Measurements from ENCODE around the gene FUT7.

Gene FUT7

GRCh38 chr9:137052998-137053943 lies 21.4 kb upstream of the FUT7 start:
- peak overlapping the region in 1 of 2 donors; percentile 54 for H3K27ac ChIP-seq
- no peak for DNase-seq (ENCODE audit: low spot score)
- peak overlapping the region; percentile 66 for H3K4me3 ChIP-seq
- TF ChIP-seq CTCF (IDR thresholded peaks at IDR 0.05), result no peak

DNA sequence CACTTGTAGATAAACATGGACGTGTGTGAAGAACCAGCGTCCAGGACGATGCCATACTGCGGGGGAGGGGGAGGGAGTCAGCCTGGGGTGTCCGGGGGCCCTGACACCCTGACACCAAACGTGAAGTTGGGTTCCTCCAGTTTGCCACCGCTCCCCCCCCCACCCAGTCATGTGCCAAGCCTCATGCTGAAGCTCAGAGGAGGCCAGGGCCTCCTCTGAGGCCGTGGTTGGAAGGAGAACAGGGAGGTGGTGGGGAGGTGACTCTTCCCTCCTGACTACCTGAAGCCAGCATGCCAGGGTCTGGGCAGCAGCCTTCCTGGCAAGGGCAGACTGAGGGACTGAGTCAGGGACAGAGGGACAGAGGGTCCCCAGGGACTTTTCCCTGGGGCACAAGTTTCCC lies 20.4 kb upstream of the FUT7 start:
- Histone ChIP-seq H3K4me3 (no peak overlapping the region), H3K27ac (no peak overlapping the region)
- DNase-seq (ENCODE audit: low spot score), result no peak
- no peak for TF ChIP-seq CTCF (IDR thresholded peaks at IDR 0.05)

DNA sequence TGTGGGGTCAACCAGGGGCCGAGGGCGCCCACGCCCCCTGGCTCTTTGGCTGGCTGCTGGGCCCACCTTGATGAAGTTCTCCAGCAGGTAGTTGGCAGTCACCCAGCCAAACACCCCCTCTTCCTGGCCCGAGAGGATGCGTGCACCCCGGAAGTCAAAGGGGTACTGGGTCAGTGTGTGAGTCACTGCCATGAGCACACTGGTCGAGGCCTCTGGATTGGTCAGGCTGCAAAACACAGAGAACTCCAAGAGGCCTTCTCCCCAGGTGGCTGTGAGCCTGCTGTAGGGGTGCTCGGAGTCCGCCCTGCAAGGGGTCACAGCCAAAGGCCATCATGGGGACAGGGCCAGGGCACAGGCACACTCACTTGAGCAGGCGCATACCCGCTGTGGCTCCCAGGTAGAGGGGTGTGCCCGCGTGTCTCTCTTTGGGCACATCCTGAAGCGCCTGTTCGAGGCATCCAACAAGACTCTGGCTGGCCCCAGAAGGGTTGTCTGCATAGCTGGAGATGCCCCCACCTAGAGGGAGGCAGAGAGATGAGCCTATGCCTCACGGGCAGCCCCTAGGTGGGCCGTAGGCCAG lies 19.3 kb upstream of the FUT7 start:
- no peak for TF ChIP-seq CTCF (IDR thresholded peaks at IDR 0.05)
- Histone ChIP-seq H3K27ac (no peak overlapping the region), H3K4me3 (no peak overlapping the region)
- DNase-seq (ENCODE audit: low spot score), result no peak

DNA sequence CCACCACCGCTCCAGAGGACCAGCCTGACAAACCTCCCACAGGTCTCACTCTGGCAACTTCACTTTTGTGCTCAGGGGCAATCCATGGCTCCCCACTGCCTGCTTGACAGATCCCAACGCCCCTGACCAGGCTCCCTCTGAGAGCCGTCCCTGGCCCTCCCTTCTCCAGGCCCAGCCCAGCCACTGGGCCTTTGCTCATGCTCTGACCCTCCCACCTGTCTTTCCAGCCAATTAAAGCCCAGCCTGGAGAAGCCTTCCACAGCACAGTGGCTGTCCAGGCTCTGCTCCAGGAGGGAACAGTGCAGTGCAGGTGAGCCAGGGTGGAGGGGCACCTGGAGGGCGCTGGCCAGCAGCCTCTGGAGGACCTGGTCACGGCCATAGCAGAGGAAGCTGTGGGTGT lies 18.7 kb upstream of the FUT7 start:
- TF ChIP-seq CTCF (IDR thresholded peaks at IDR 0.05), result no peak
- Histone ChIP-seq H3K27ac (no peak overlapping the region), H3K4me3 (no peak overlapping the region)
- no peak for DNase-seq (ENCODE audit: low spot score)

DNA sequence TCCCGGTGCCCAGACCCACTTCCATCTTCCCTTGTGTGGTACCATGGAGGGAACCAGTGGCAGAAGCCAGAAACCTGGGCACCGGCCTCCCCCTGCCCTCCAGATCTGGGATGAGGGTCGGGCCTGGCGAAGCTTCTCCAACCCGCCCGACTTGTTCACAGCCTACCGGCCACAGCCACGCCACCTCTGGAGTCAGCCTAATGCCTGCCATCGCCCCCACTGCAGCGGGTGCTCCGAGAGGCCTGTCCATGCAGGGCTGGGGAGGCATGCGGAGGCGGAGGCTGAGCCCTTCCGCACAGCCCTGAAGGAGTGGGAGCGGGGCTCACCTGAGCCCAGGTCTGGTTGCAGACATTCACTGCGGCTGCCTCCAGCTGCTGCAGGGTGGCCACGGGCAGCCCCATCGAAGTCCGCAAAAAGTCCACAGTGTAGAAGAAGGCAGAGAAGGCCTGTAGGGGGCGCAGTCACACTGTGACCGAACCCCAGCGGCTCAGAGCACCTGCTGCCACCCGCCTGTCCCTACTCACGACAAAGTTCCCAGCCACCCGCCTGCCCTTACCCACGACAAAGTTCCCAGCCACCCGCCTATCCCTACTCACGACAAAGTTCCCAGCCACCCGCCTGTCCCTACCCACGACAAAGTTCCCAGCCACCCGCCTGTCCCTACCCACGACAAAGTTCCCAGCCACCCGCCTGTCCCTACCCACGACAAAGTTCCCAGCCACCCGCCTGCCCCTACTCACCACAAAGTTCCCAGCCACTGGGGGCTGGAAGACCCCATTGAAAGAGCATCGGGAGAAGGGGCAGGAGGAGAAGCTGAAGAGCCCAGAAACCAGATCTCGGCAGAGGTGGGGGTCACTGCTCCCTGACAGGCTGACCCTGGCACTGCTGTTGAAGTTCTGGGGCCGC lies 17.9 kb upstream of the FUT7 start:
- H3K4me3 ChIP-seq, result no peak overlapping the region
- DNase-seq (ENCODE audit: low spot score), result no peak
- no peak overlapping the region for H3K27ac ChIP-seq
- TF ChIP-seq CTCF (IDR thresholded peaks at IDR 0.05), result no peak

- DNase-seq (ENCODE audit: low spot score), result no peak
Measured at GRCh38 chr9:137048655-137049543, 17.0 kb upstream of the FUT7 start.

More at GRCh38 chr9:137048655-137049543, 17.0 kb upstream of the FUT7 start:
- H3K4me3 ChIP-seq, result no peak overlapping the region
- no peak for TF ChIP-seq CTCF (IDR thresholded peaks at IDR 0.05)
- no peak overlapping the region for H3K27ac ChIP-seq
